HG03280 (cell line): ENCODE results near the gene IQCE.

Experiments
- ATAC-seq: cut with Tn5 transposase; IDR thresholded peaks from one replicate; pipeline ENCODE4 v1.9.1; 2021; ENCODE audit warnings: mild to moderate bottlenecking, moderate library complexity; ENCODE audit not compliant: unreplicated experiment

The IQCE gene

GRCh38 chr7:2644220-2644561 lies 85.4 kb downstream of the IQCE start:
- no peak for ATAC-seq

GRCh38 chr7:2644562-2645273 lies 85.9 kb downstream of the IQCE start:
- ATAC-seq, result no peak

GRCh38 chr7:2645274-2645868 lies 86.6 kb downstream of the IQCE start:
- ATAC-seq, result no peak

GRCh38 chr7:2646336-2646679 lies 87.5 kb downstream of the IQCE start:
- ATAC-seq, result no peak

GRCh38 chr7:2646680-2647571 lies 88.1 kb downstream of the IQCE start:
- no peak for ATAC-seq

- ATAC-seq, result no peak
Measured at GRCh38 chr7:2647594-2648172, 88.9 kb downstream of the IQCE start.

GRCh38 chr7:2649139-2649838 lies 90.5 kb downstream of the IQCE start:
- no peak for ATAC-seq

- no peak for ATAC-seq
Measured at GRCh38 chr7:2649991-2650390, 91.2 kb downstream of the IQCE start.

GRCh38 chr7:2650451-2650850 lies 91.7 kb downstream of the IQCE start:
- ATAC-seq, result no peak

- no peak for ATAC-seq
Measured at GRCh38 chr7:2651336-2651735, 92.6 kb downstream of the IQCE start.

GRCh38 chr7:2651847-2652735 lies 93.3 kb downstream of the IQCE start:
- ATAC-seq, result no peak

GRCh38 chr7:2652736-2653060 lies 93.9 kb downstream of the IQCE start:
- ATAC-seq, result no peak

- ATAC-seq, result no peak
Measured at GRCh38 chr7:2654059-2654458, 95.3 kb downstream of the IQCE start.

GRCh38 chr7:2655870-2656614 lies 97.3 kb downstream of the IQCE start:
- no peak for ATAC-seq

- ATAC-seq, result no peak
Measured at GRCh38 chr7:2657208-2657607, 98.4 kb downstream of the IQCE start.

- no peak for ATAC-seq
Measured at GRCh38 chr7:2657920-2658671, 99.3 kb downstream of the IQCE start.

- ATAC-seq, result no peak
Measured at GRCh38 chr7:2658941-2659340, 100.2 kb downstream of the IQCE start.

GRCh38 chr7:2659556-2660358 lies 101.0 kb downstream of the IQCE start:
- ATAC-seq, result no peak
